A549 (cell line): ENCODE results near the gene SEPTIN11. TPM values are rescaled to one million over a fixed set of nuclear protein-coding genes. Genes with fewer than 3 reads are reported as not detected.
"Not testable (repeated sequence)": the region's sequence is repeated elsewhere in the genome, so short reads cannot be mapped to it uniquely, and the experiment has no call there.

Experiments used
- ATAC-seq, 2 experiments: fragments of 200-7000 bp in 1 of 2; fragments of >200 bp in 1 of 2; cut with Nextera tagmentation in 1 of 2; cut with Tn5 transposase in 1 of 2; 3 replicates each; pipeline versions ENCODE4 v1.8.0 to v1.9.1; 2018 to 2020; ENCODE audit warnings: mild to moderate bottlenecking in 1 of 2, moderate library complexity in 1 of 2
- CTCF ChIA-PET: fragments of 300-600 bp; sonication (Branson Sonifier 250); formaldehyde crosslinking; extraction: SDS; loops from one replicate; lab custom pipeline; 2021; ENCODE audit warnings: antibody characterized with exemption, inconsistent platforms; lab: Yijun Ruan, JAX
- POLR2A ChIA-PET: fragments of 350-600 bp; formaldehyde crosslinking; extraction: SDS; loops from one replicate; lab custom pipeline; 2021; ENCODE audit warnings: antibody characterized with exemption, inconsistent platforms; lab: Yijun Ruan, JAX
- DNase-seq, 2 experiments: peaks; one replicate each; pipeline versions ENCODE4 v3.0.0 to v3.0.0-alpha.2; 2011 to 2016; ENCODE audit warnings: low read depth in 1 of 2, low spot score in 1 of 2
- FAIRE-seq: peaks from 2 replicates; lab custom pipeline; 2011; peaks lifted over from hg19 to GRCh38; lab: Jason Lieb, UNC
- H3K27ac ChIP-seq, 2 experiments: fragments of >200 bp; sonication (Bioruptor Twin); formaldehyde crosslinking; 3 replicates each; pipeline ENCODE4 v1.5.1; 2016 to 2017
- H3K4me1 ChIP-seq: fragments of >200 bp; sonication (Bioruptor Twin); formaldehyde crosslinking; 3 replicates; pipeline ENCODE4 v1.6.1; 2016
- H3K4me2 ChIP-seq: fragments of >200 bp; sonication (Bioruptor Twin); formaldehyde crosslinking; 3 replicates; pipeline ENCODE4 v1.6.1; 2016
- H3K4me3 ChIP-seq: fragments of >200 bp; sonication (Bioruptor Twin); formaldehyde crosslinking; 3 replicates; pipeline ENCODE4 v1.5.1; 2016
- H3K9me3 ChIP-seq: fragments of >200 bp; sonication (Bioruptor Twin); formaldehyde crosslinking; 3 replicates; pipeline ENCODE4 v1.6.1; 2016
- BHLHE40 ChIP-seq: IDR thresholded peaks from 2 replicates; pipeline ENCODE4 v1.6.1; 2012; ENCODE audit warnings: low read depth, low read length, inconsistent platforms
- CBX8 ChIP-seq: fragments of 200-600 bp; sonication (generic); IDR thresholded peaks from 2 replicates; pipeline ENCODE4 v1.6.1; 2016
- CEBPB ChIP-seq, 2 experiments: fragments of >200 bp in 1 of 2; sonication (Bioruptor Twin) in 1 of 2; formaldehyde crosslinking in 1 of 2; IDR thresholded peaks; 2 replicates each; pipeline ENCODE4 v1.6.1; 2012 to 2016
- CTCF ChIP-seq: fragments of >200 bp; sonication (Bioruptor Twin); formaldehyde crosslinking; IDR thresholded peaks from 3 replicates; pipeline ENCODE4 v1.5.1; 2016
- EHMT2 ChIP-seq: fragments of 200-600 bp; sonication (generic); IDR thresholded peaks from 2 replicates; pipeline ENCODE4 v1.6.1; 2016; ENCODE audit warnings: antibody characterized with exemption, low read depth, mild to moderate bottlenecking, moderate library complexity
- EP300 ChIP-seq, 2 experiments: fragments of >200 bp; sonication (Bioruptor Twin); formaldehyde crosslinking; IDR thresholded peaks; 2 replicates in 1 of 2; 3 replicates in 1 of 2; pipeline ENCODE4 v1.6.1; 2016 to 2017
- FOXS1 ChIP-seq: fragments of 250-450 bp; sonication (Bioruptor Pico); IDR thresholded peaks from 2 replicates; pipeline ENCODE4 v1.5.0; 2020; ENCODE audit warnings: mild to moderate bottlenecking, moderate library complexity
- KDM1A ChIP-seq: fragments of 200-600 bp; sonication (generic); IDR thresholded peaks from 2 replicates; pipeline ENCODE4 v1.6.1; 2016; ENCODE audit warnings: low read depth, mild to moderate bottlenecking
- KDM5A ChIP-seq: fragments of 200-600 bp; sonication (generic); IDR thresholded peaks from 2 replicates; pipeline ENCODE4 v1.6.1; 2016; ENCODE audit warnings: antibody characterized with exemption, mild to moderate bottlenecking
- MAZ ChIP-seq: fragments of 150-350 bp; IDR thresholded peaks from 2 replicates; pipeline ENCODE4 v1.6.1; 2014; ENCODE audit warnings: antibody characterized with exemption, low read depth, low read length, borderline replicate concordance
- NFE2L2 ChIP-seq: fragments of 150-350 bp; conservative IDR thresholded peaks from 2 replicates; pipeline ENCODE4 v1.6.1; 2014; ENCODE audit warnings: low read length
- NPAS2 ChIP-seq: fragments of 250-450 bp; sonication (Bioruptor Pico); IDR thresholded peaks from 2 replicates; pipeline ENCODE4 v1.8.0; 2022; ENCODE audit warnings: mild to moderate bottlenecking, moderate library complexity, borderline replicate concordance
- NR3C1 ChIP-seq: fragments of >200 bp; sonication (Bioruptor Twin); formaldehyde crosslinking; IDR thresholded peaks from 3 replicates; pipeline ENCODE4 v1.6.1; 2017
- RARB ChIP-seq: fragments of 250-450 bp; sonication (Bioruptor Pico); IDR thresholded peaks from 2 replicates; pipeline ENCODE4 v1.8.0; 2021; ENCODE audit warnings: mild to moderate bottlenecking, moderate library complexity
- RNF2 ChIP-seq: fragments of 200-600 bp; sonication (generic); IDR thresholded peaks from 2 replicates; pipeline ENCODE4 v1.6.1; 2016; ENCODE audit warnings: low read depth, mild to moderate bottlenecking, antibody characterized with exemption, moderate library complexity, borderline replicate concordance
- SREBF2 ChIP-seq: fragments of 450-650 bp; IDR thresholded peaks from 2 replicates; pipeline ENCODE4 v1.6.1; 2014; ENCODE audit warnings: mild to moderate bottlenecking, moderate library complexity
- TFCP2L1 ChIP-seq: fragments of 250-450 bp; sonication (Bioruptor Pico); IDR thresholded peaks from 2 replicates; pipeline ENCODE4 v1.5.0; 2021; ENCODE audit warnings: mild to moderate bottlenecking
- ZNF302 ChIP-seq: fragments of 250-450 bp; sonication (Bioruptor Pico); IDR thresholded peaks from 2 replicates; pipeline ENCODE4 v1.9.0; 2021; ENCODE audit warnings: inconsistent platforms, mild to moderate bottlenecking, moderate library complexity
- WGBS: methylation state at CpG from one replicate; pipeline ENCODE4 v1.1.6; 2017; ENCODE audit errors: missing lambda C conversion rate; 5-methylcytosine and 5-hydroxymethylcytosine counted together
- polyA plus RNA-seq, 4 experiments: library from polyadenylated mRNA; depleted of rRNA in 3 of 4; stranded (reverse); fragments of >200 nt; fragmentation: RNase III in 1 of 4; extraction: RNeasy Plus Mini Kit Qiagen cat#74134 plus additional on column Dnase treatment in 1 of 4; gene quantifications; 2 replicates in 3 of 4; 3 replicates in 1 of 4; pipeline ENCODE4 v1.2.3, GENCODE V29; 2011 to 2017
- TF ChIP-seq, protein P1 (sequence below): IDR thresholded peaks from 2 replicates; pipeline ENCODE4 v1.6.1; 2012; ENCODE audit warnings: low read depth, borderline replicate concordance
- TF ChIP-seq, protein P2 (sequence below): fragments of >200 bp; sonication (Bioruptor Twin); formaldehyde crosslinking; IDR thresholded peaks from 2 replicates; pipeline ENCODE4 v1.6.1; 2016

Gene SEPTIN11
- polyA plus RNA-seq, 2 of the 4 experiments (the other 2 are of a cell fraction), result 40.2 to 69.5 TPM

DNA sequence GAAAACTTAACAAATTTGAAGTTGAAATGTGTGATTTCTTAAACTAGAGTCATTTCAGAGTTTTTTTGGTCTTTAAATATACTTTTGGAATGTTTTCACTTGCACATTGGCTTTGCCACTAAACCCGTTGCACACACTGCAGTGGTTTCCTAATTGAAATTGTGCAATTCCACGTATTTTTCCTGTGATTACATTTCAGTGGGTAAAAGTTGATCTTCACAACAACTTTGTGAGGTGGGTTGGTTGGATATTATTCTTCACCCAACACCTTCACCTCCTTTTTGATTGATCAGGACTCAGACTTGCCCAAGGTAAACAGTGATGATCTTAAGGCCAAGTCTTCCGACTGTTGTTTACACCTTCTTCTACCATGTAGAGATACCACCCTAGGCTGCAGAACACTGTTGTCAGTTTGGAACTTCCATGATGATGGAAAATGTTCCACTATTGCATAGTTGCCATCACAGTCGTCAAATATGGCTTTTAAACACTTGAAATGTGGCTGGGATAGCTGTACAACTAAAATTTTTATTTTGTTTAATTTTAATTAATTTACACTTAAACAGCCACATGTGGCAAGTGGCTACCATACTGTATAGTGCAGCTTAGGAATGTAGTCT, 13.7 kb downstream of the SEPTIN11 start (continued):
- TF ChIP-seq SREBF2, result no peak

DNA sequence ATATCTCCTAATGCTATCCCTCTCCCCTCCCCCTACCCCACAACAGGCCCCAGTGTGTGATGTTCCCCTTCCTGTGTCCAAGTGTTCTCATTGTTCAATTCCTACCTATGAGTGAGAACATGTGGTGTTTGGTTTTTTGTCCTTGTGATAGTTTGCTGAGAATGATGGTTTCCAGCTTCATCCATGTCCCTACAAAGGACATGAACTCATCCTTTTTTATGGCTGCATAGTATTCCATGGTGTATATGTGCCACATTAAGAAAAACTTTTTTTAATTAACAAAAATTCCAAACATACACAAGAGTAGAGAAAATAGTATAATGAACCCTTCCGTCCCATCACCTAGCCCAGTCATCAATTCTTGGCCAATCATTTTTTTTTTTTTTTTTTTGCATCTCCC, 14.4 kb downstream of the SEPTIN11 start:
- CTCF ChIA-PET, H3K4me3 ChIP-seq, H3K4me2 ChIP-seq, H3K9me3 ChIP-seq, H3K27ac ChIP-seq, ATAC-seq, DNase-seq, POLR2A ChIA-PET, FAIRE-seq, H3K4me1 ChIP-seq: not testable (repeated sequence)
- WGBS, result 90% methylated on average over 1 of the region's 1 CpG

- TF ChIP-seq RARB (no peak), CBX8 (no peak), KDM1A (no peak), CTCF (no peak), TFCP2L1 (no peak), KDM5A (no peak), ZNF302 (CRISPR knock-in tag) (no peak), EHMT2 (no peak), NPAS2 (CRISPR knock-in tag) (no peak), NFE2L2 (no peak), MAZ (no peak)
- TF ChIP-seq, protein P1, sequence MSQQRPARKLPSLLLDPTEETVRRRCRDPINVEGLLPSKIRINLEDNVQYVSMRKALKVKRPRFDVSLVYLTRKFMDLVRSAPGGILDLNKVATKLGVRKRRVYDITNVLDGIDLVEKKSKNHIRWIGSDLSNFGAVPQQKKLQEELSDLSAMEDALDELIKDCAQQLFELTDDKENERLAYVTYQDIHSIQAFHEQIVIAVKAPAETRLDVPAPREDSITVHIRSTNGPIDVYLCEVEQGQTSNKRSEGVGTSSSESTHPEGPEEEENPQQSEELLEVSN, result no peak
- TF ChIP-seq, all 56 proteins: peak for 0
- Histone ChIP-seq H3K4me3 (no peak overlapping the region), H3K9me3 (no peaks in the 10 kb centered on the region), H3K4me2 (no peak overlapping the region), H3K27ac (no peak overlapping the region), H3K4me1 (peaks cover 8% of the 10 kb centered on the region; the same call in 2 of the 3 replicates)
- CTCF ChIA-PET, result no interaction called here
- whole genome bisulfite sequencing, result 61% methylated on average over 1 of the region's 1 CpG
- FAIRE-seq (no peak), ATAC-seq (no peak), DNase-seq (no peak)
- POLR2A ChIA-PET, result no interaction called here
These were observed 15.2 kb downstream of the SEPTIN11 start for GRCh38 chr4:76964769-76965168.

- Histone ChIP-seq H3K4me3 (no peak overlapping the region), H3K27ac (no peak overlapping the region), H3K4me1 (peaks cover 13% of the 10 kb centered on the region; the same call in 2 of the 3 replicates), H3K4me2 (no peak overlapping the region), H3K9me3 (no peaks in the 10 kb centered on the region)
- WGBS, result 96% methylated on average over 2 of the region's 2 CpGs
- POLR2A ChIA-PET, result no interaction called here
- no peak for ATAC-seq
- TF ChIP-seq, protein P2, sequence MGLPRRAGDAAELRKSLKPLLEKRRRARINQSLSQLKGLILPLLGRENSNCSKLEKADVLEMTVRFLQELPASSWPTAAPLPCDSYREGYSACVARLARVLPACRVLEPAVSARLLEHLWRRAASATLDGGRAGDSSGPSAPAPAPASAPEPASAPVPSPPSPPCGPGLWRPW, result no peak
- TF ChIP-seq CEBPB (IDR thresholded peaks at IDR 0.05) (no peak), NR3C1 (no peak), RNF2 (no peak), EP300 (IDR thresholded peaks at IDR 0.05) (no peak), FOXS1 (CRISPR knock-in tag) (no peak), BHLHE40 (no peak)
- DNase-seq, result no peak
- CTCF ChIA-PET, result no interaction called here
- no peak for FAIRE-seq
These were observed 16.5 kb downstream of the SEPTIN11 start for GRCh38 chr4:76965866-76966579.
